OCI-LY7 (cell line): Measurements from ENCODE around the gene HAL. TPM values are rescaled to one million over a fixed set of nuclear protein-coding genes. Genes with fewer than 3 reads are reported as not detected.

Experiments used
- BruUV-seq: library from RNA; stranded (reverse); fragments of 400-500 nt; replicated peaks from 2 replicates; lab custom pipeline; 2021; lab: Mats Ljungman, UMichigan
- CTCF ChIA-PET: fragments of 300-600 bp; sonication (Branson Sonifier 250); formaldehyde crosslinking; loops from one replicate; lab custom pipeline; 2022; ENCODE audit warnings: antibody characterized with exemption; ENCODE audit not compliant: unreplicated experiment; lab: Charles Lee
- POLR2A ChIA-PET: fragments of 300-600 bp; sonication (Branson Sonifier 250); formaldehyde crosslinking; loops from one replicate; lab custom pipeline; 2022; ENCODE audit warnings: antibody characterized with exemption; lab: Charles Lee
- DNase-seq: peaks from one replicate; pipeline ENCODE4 v3.0.0-alpha.2; 2015; ENCODE audit warnings: low spot score
- H2AFZ ChIP-seq: fragments of 200-600 bp; sonication (generic), shearing (Covaris generic); 2 replicates; pipeline ENCODE4 v1.6.1; 2014; ENCODE audit warnings: mild to moderate bottlenecking, antibody characterized with exemption, low read length, moderate library complexity
- H3K27ac ChIP-seq: fragments of 200-600 bp; sonication (generic); 2 replicates; pipeline ENCODE4 v1.5.1; 2014; ENCODE audit warnings: mixed run types, low read depth, mild to moderate bottlenecking, moderate library complexity, low read length, inconsistent platforms; ENCODE audit not compliant: poor library complexity, severe bottlenecking
- H3K36me3 ChIP-seq: fragments of 200-600 bp; sonication (generic); 2 replicates; pipeline ENCODE4 v1.6.1; 2014; ENCODE audit warnings: mild to moderate bottlenecking, antibody characterized with exemption, low read length, moderate library complexity, mixed read lengths; ENCODE audit not compliant: insufficient read depth
- H3K4me1 ChIP-seq: fragments of 200-600 bp; sonication (generic); 2 replicates; pipeline ENCODE4 v1.5.1; 2014; ENCODE audit warnings: mild to moderate bottlenecking, low read length; ENCODE audit not compliant: insufficient read depth, poor library complexity, severe bottlenecking
- H3K4me2 ChIP-seq: fragments of 200-600 bp; sonication (generic); 2 replicates; pipeline ENCODE4 v1.6.1; 2014; ENCODE audit warnings: mild to moderate bottlenecking, low read length
- H3K4me3 ChIP-seq: fragments of 200-600 bp; sonication (generic); 2 replicates; pipeline ENCODE4 v1.5.1; 2014; ENCODE audit warnings: mild to moderate bottlenecking, low read depth, low read length; ENCODE audit not compliant: poor library complexity, severe bottlenecking
- H3K79me2 ChIP-seq: fragments of 200-600 bp; sonication (generic); 2 replicates; pipeline ENCODE4 v1.6.1; 2016; ENCODE audit warnings: low read depth, mild to moderate bottlenecking, low read length, moderate library complexity, mixed read lengths; ENCODE audit not compliant: insufficient read depth
- H3K9me2 ChIP-seq: fragments of 200-600 bp; sonication (generic); 2 replicates; pipeline ENCODE4 v1.6.1; 2016; ENCODE audit warnings: mild to moderate bottlenecking, low read length, mixed read lengths; ENCODE audit not compliant: insufficient read depth
- H3K9me3 ChIP-seq: fragments of 200-600 bp; sonication (generic); 2 replicates; pipeline ENCODE4 v1.6.1; 2014; ENCODE audit warnings: mild to moderate bottlenecking, mixed run types, low read length, mixed read lengths
- H4K20me1 ChIP-seq: fragments of 200-600 bp; sonication (generic); 2 replicates; pipeline ENCODE4 v1.6.1; 2014; ENCODE audit warnings: mild to moderate bottlenecking, antibody characterized with exemption, low read length, moderate library complexity, mixed read lengths; ENCODE audit not compliant: insufficient read depth
- EZH2phosphoT487 ChIP-seq: fragments of 200-600 bp; sonication (generic); IDR thresholded peaks from 2 replicates; pipeline ENCODE4 v1.6.1; 2018; ENCODE audit warnings: low read depth, borderline replicate concordance, mild to moderate bottlenecking, mixed run types, antibody characterized with exemption, low read length, moderate library complexity, mixed read lengths
- intact Hi-C: fragments of 100-400 bp; cut with micrococcal nuclease; formaldehyde crosslinking; loops from one replicate; pipeline ENCODE4 v1.10.0; 2022; ENCODE audit not compliant: unreplicated experiment
- total RNA-seq, 2 experiments: library from RNA; depleted of rRNA in 1 of 2; stranded (reverse); fragments of >200 nt in 1 of 2; shearing (Covaris generic) in 1 of 2; gene quantifications; 2 replicates each; pipeline ENCODE4 v1.2.3, GENCODE V29; 2014 to 2022
- TF ChIP-seq, protein P1 (sequence below): fragments of 200-600 bp; sonication (generic); conservative IDR thresholded peaks from 2 replicates; pipeline ENCODE4 v1.5.1; 2014; ENCODE audit warnings: mild to moderate bottlenecking, antibody characterized with exemption, low read length, moderate library complexity, mixed read lengths

Gene HAL
- total RNA-seq, 2 experiments from 2014 or later = 0.25 to 1.4 TPM

- H3K4me1 ChIP-seq = peaks cover 6% of the 10 kb centered on the region
- H3K36me3 ChIP-seq = no peaks in the 10 kb centered on the region
- no peaks in the 10 kb centered on the region for H3K79me2 ChIP-seq
- DNase-seq = no peak
- intact Hi-C loops = loop anchor here (5.0 kb wide), 2 partner anchors 78 to 458 kb away; partner anchors contain the start of gene CDK17
- ChIA-PET CTCF (interaction anchor here (1.3 kb wide), 1 partner anchor 9 kb away, joined by 5 read pairs; no protein-coding TSS in a partner anchor), POLR2A (interaction anchor here (0.7 to 4.2 kb wide), 8 partner anchors 8 to 267 kb away, joined by 3 to 25 read pairs (median 8); no protein-coding TSS in a partner anchor)
- H3K27ac ChIP-seq = no peak overlapping the region
- no peaks in the 10 kb centered on the region for H3K9me2 ChIP-seq
- peak overlapping the region; percentile 78 for H3K4me2 ChIP-seq
- no peaks in the 10 kb centered on the region for H3K9me3 ChIP-seq
- peak overlapping the region; percentile 81 for H3K4me3 ChIP-seq
- no TSS peak for BruUV-seq
- TF ChIP-seq, protein P1, sequence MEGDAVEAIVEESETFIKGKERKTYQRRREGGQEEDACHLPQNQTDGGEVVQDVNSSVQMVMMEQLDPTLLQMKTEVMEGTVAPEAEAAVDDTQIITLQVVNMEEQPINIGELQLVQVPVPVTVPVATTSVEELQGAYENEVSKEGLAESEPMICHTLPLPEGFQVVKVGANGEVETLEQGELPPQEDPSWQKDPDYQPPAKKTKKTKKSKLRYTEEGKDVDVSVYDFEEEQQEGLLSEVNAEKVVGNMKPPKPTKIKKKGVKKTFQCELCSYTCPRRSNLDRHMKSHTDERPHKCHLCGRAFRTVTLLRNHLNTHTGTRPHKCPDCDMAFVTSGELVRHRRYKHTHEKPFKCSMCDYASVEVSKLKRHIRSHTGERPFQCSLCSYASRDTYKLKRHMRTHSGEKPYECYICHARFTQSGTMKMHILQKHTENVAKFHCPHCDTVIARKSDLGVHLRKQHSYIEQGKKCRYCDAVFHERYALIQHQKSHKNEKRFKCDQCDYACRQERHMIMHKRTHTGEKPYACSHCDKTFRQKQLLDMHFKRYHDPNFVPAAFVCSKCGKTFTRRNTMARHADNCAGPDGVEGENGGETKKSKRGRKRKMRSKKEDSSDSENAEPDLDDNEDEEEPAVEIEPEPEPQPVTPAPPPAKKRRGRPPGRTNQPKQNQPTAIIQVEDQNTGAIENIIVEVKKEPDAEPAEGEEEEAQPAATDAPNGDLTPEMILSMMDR = no peak
- H2AFZ ChIP-seq = peak overlapping the region; percentile 94
- H4K20me1 ChIP-seq = no peaks in the 10 kb centered on the region
Measured at GRCh38 chr12:95944108-95944704, 51.9 kb downstream of the HAL start.

DNA sequence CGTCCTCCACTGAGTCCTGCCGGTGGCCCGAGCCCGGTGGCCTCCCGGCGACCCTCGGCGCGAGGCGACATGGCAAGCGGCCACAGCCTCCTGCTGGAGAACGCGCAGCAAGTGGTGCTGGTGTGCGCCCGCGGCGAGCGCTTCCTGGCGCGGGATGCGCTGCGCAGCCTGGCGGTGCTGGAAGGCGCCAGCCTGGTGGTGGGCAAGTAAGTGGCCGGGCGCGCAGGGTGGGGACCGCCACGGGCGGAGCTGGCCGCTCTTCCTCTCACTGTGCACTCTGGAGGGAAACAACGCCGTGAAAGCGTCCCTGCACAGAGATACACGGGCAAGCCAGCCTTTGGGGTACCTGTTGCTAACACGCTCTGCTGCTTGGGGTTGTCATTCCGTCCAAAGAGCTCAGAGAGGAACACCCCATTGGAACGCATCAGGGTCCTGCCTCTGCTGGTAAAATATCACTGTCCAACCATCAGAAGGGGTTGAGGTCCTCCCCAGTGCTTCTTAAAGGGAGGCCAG is 52.8 kb downstream of the HAL start, which contains the start of gene AMDHD1:
Gene AMDHD1 (plus strand): TSS at position 2 of the 513 bp plus-strand sequence. CDS start 68 bp downstream, at position 70.
- no peak for TF ChIP-seq EZH2phosphoT487
- TF ChIP-seq, protein P1 = peak; percentile 45
- ChIA-PET CTCF (interaction anchor here (1.0 kb wide), 1 partner anchor 93 kb away, joined by 3 read pairs; no protein-coding TSS in a partner anchor), POLR2A (interaction anchor here (0.6 to 4.2 kb wide), 12 partner anchors 9 to 742 kb away, joined by 3 to 25 read pairs (median 6); no protein-coding TSS in a partner anchor)
- Histone ChIP-seq H3K27ac (peak within 1 kb of the TSS; percentile 31), H3K36me3 (no peaks in the 10 kb centered on the region), H3K4me3 (peak within 1 kb of the TSS; percentile 81), H3K4me2 (peak within 1 kb of the TSS; percentile 78), H2AFZ (peak within 1 kb of the TSS; percentile 94), H3K4me1 (peaks cover 6% of the 10 kb centered on the region), H3K9me2 (0 out of 2 replicates have a peak, but pooled peaks cover 3% of the 10 kb centered on the region), H4K20me1 (no peaks in the 10 kb centered on the region), H3K9me3 (no peaks in the 10 kb centered on the region), H3K79me2 (no peaks in the 10 kb centered on the region)
- intact Hi-C loops = loop anchor here (2.0 to 5.0 kb wide), 3 partner anchors 79 to 459 kb away; partner anchors contain the start of genes CDK17 and SNRPF
- BruUV-seq = TSS peak; percentile 63
- peak; percentile 80 for DNase-seq
